Gastrocnemius medialis (tissue), 4 donors: ENCODE results near the gene ALX4.

ENCODE experiments used
- POLR2A ChIP-seq, 2 donors: fragments of 450-650 bp; IDR thresholded peaks; one replicate each; pipeline ENCODE4 v1.6.1; 2017; ENCODE audit warnings: antibody characterized with exemption in 2 of 2, mild to moderate bottlenecking in 2 of 2, moderate library complexity in 2 of 2
- TF ChIP-seq, protein P1 (sequence below), 5 experiments: fragments of 450-650 bp in 3 of 5; fragments of 200-600 bp in 2 of 5; sonication (generic) in 2 of 5; IDR thresholded peaks in 4 of 5; conservative IDR thresholded peaks in 1 of 5; 1 replicate in 4 of 5; 2 replicates in 1 of 5; pipeline ENCODE4 v1.5.1; 2016 to 2019; ENCODE audit warnings: antibody characterized with exemption in 5 of 5, mild to moderate bottlenecking in 3 of 5, moderate library complexity in 3 of 5

- TF ChIP-seq, protein P1, sequence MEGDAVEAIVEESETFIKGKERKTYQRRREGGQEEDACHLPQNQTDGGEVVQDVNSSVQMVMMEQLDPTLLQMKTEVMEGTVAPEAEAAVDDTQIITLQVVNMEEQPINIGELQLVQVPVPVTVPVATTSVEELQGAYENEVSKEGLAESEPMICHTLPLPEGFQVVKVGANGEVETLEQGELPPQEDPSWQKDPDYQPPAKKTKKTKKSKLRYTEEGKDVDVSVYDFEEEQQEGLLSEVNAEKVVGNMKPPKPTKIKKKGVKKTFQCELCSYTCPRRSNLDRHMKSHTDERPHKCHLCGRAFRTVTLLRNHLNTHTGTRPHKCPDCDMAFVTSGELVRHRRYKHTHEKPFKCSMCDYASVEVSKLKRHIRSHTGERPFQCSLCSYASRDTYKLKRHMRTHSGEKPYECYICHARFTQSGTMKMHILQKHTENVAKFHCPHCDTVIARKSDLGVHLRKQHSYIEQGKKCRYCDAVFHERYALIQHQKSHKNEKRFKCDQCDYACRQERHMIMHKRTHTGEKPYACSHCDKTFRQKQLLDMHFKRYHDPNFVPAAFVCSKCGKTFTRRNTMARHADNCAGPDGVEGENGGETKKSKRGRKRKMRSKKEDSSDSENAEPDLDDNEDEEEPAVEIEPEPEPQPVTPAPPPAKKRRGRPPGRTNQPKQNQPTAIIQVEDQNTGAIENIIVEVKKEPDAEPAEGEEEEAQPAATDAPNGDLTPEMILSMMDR (IDR thresholded peaks at IDR 0.05 in 4 of 5, conservative IDR thresholded peaks at IDR 0.05 in 1 of 5), result no peak
- TF ChIP-seq POLR2A (IDR thresholded peaks at IDR 0.05), result no peak
Observed at GRCh38 chr11:44348114-44348513, 38.2 kb upstream of the ALX4 start.
